ENCODE measurements around the gene TPM4.

The TPM4 gene

GRCh38 chr19:16030964-16031871 lies 45.1 kb upstream of the TPM4 start:
- Histone ChIP-seq H3K4me2 (ENCODE audit: low read length) (no peak overlapping the region), H3F3A (ENCODE audit: insufficient read depth, low read length) (no peaks in the 10 kb centered on the region), H3K27me3 (ENCODE audit: insufficient read depth, low read length) (no peaks in the 10 kb centered on the region), H2AFZ (ENCODE audit: low read length) (no peak overlapping the region), H3K9ac (ENCODE audit: low read length) (no peak overlapping the region), H4K20me1 (ENCODE audit: insufficient read depth, low read length) (no peaks in the 10 kb centered on the region), H3K27ac (ENCODE audit: low read depth, low read length, poor library complexity, severe bottlenecking) (no peak overlapping the region), H3K79me2 (ENCODE audit: insufficient read depth, low read length) (no peaks in the 10 kb centered on the region), H3K36me3 (ENCODE audit: insufficient read depth, low read length) (no peaks in the 10 kb centered on the region), H3K4me1 (ENCODE audit: insufficient read depth, low read length, severe bottlenecking) (no peaks in the 10 kb centered on the region), H3K9me3 (ENCODE audit: low read length) (no peaks in the 10 kb centered on the region), H3K9me2 (ENCODE audit: low read depth, low read length) (no peaks in the 10 kb centered on the region), H3K4me3 (ENCODE audit: low read depth, low read length, poor library complexity, severe bottlenecking) (no peak overlapping the region)
- TF ChIP-seq CTCF (IDR thresholded peaks at IDR 0.05; ENCODE audit: low read length) (no peak), EZH2 (IDR thresholded peaks at IDR 0.05; ENCODE audit: borderline replicate concordance, low read length) (no peak)

- no peaks in the 10 kb centered on the region for H3K79me2 ChIP-seq (ENCODE audit: insufficient read depth, low read length)
- H3K27ac ChIP-seq (ENCODE audit: low read depth, low read length, poor library complexity, severe bottlenecking): no peak overlapping the region
- no peaks in the 10 kb centered on the region for H3K9me3 ChIP-seq (ENCODE audit: low read length)
- no peak overlapping the region for H3K4me3 ChIP-seq (ENCODE audit: low read depth, low read length, poor library complexity, severe bottlenecking)
- no peak overlapping the region for H3K4me2 ChIP-seq (ENCODE audit: low read length)
- no peaks in the 10 kb centered on the region for H3K4me1 ChIP-seq (ENCODE audit: insufficient read depth, low read length, severe bottlenecking)
- H3K36me3 ChIP-seq (ENCODE audit: insufficient read depth, low read length): no peaks in the 10 kb centered on the region
- no peaks in the 10 kb centered on the region for H3K9me2 ChIP-seq (ENCODE audit: low read depth, low read length)
- no peaks in the 10 kb centered on the region for H3K27me3 ChIP-seq (ENCODE audit: insufficient read depth, low read length)
- H3K9ac ChIP-seq (ENCODE audit: low read length): no peak overlapping the region
- H2AFZ ChIP-seq (ENCODE audit: low read length): no peak overlapping the region
- TF ChIP-seq EZH2 (IDR thresholded peaks at IDR 0.05; ENCODE audit: borderline replicate concordance, low read length) (no peak), CTCF (IDR thresholded peaks at IDR 0.05; ENCODE audit: low read length) (no peak)
- H4K20me1 ChIP-seq (ENCODE audit: insufficient read depth, low read length): no peaks in the 10 kb centered on the region
- H3F3A ChIP-seq (ENCODE audit: insufficient read depth, low read length): no peaks in the 10 kb centered on the region
Measured at GRCh38 chr19:16031872-16032200, 44.5 kb upstream of the TPM4 start.

GRCh38 chr19:16032509-16033135 lies 43.7 kb upstream of the TPM4 start:
- Histone ChIP-seq H4K20me1 (ENCODE audit: insufficient read depth, low read length) (no peaks in the 10 kb centered on the region), H3K4me2 (ENCODE audit: low read length) (no peak overlapping the region), H3F3A (ENCODE audit: insufficient read depth, low read length) (no peaks in the 10 kb centered on the region), H3K4me3 (ENCODE audit: low read depth, low read length, poor library complexity, severe bottlenecking) (no peak overlapping the region), H3K27ac (ENCODE audit: low read depth, low read length, poor library complexity, severe bottlenecking) (no peak overlapping the region), H3K9me3 (ENCODE audit: low read length) (no peaks in the 10 kb centered on the region), H3K4me1 (ENCODE audit: insufficient read depth, low read length, severe bottlenecking) (no peaks in the 10 kb centered on the region), H3K9ac (ENCODE audit: low read length) (no peak overlapping the region), H3K36me3 (ENCODE audit: insufficient read depth, low read length) (no peaks in the 10 kb centered on the region), H2AFZ (ENCODE audit: low read length) (no peak overlapping the region), H3K27me3 (ENCODE audit: insufficient read depth, low read length) (no peaks in the 10 kb centered on the region), H3K9me2 (ENCODE audit: low read depth, low read length) (no peaks in the 10 kb centered on the region), H3K79me2 (ENCODE audit: insufficient read depth, low read length) (no peaks in the 10 kb centered on the region)
- TF ChIP-seq CTCF (IDR thresholded peaks at IDR 0.05; ENCODE audit: low read length) (no peak), EZH2 (IDR thresholded peaks at IDR 0.05; ENCODE audit: borderline replicate concordance, low read length) (no peak)

Measured in OCI-LY1 (cell line).